GM12891 (cell line): ENCODE measurements around the gene GSAP.

ENCODE experiments used
- PAX5 ChIP-seq: IDR thresholded peaks from 2 replicates; pipeline ENCODE4 v1.6.1; 2011; ENCODE audit warnings: low read length, moderate library complexity, mild to moderate bottlenecking; ENCODE audit not compliant: insufficient read depth, severe bottlenecking
- POLR2A ChIP-seq: IDR thresholded peaks from 2 replicates; pipeline ENCODE4 v1.6.1; 2011; ENCODE audit warnings: low read depth, low read length, control low read depth
- POLR2AphosphoS5 ChIP-seq: IDR thresholded peaks from 2 replicates; pipeline ENCODE4 v1.6.1; 2011; ENCODE audit warnings: low read depth, low read length, control low read depth
- POU2F2 ChIP-seq: IDR thresholded peaks from 2 replicates; pipeline ENCODE4 v1.6.1; 2011; ENCODE audit warnings: low read depth, mild to moderate bottlenecking, control low read depth, low read length, moderate library complexity
- SPI1 ChIP-seq: IDR thresholded peaks from 2 replicates; pipeline ENCODE4 v1.6.1; 2011; ENCODE audit warnings: low read depth, low read length, control low read depth
- TAF1 ChIP-seq: IDR thresholded peaks from 2 replicates; pipeline ENCODE4 v1.6.1; 2011; ENCODE audit warnings: low read depth, low read length, control low read depth

DNA sequence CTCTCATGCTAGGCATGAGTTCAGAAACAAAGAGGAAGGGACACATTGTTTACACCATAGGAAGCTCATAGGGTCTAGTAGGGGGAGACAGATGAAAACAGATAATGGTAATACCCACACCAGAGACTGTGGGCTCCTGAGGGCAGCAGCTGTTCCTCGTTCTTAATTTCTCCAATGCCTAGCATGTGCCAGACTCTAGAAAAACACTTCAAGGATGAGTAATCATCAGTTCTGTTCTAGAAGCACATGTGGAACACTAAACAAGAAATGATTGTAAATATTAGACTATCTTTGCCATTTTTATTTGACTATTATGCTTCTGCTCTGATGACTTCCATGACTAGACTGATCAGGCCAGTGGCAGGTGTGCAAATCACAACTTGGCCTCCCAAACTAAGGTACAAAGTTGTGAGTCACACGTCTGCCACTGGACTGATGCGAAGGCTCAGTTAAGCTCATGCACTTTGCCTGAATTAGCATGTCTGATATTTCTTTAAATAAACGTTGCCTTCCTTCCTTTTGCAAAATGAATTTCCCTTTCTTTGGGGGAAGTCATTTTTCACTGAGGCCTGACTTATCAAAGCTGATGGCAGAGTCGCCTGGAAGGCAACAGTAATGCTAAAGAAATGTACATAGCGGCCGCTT is 127.4 kb downstream of the GSAP start:
- TF ChIP-seq POU2F2 (no peak), POLR2A (no peak), SPI1 (no peak), POLR2AphosphoS5 (no peak), TAF1 (no peak), PAX5 (no peak)
